BJ (cell line): ENCODE data around the gene ECM1. TPM values are rescaled to one million over a fixed set of nuclear protein-coding genes. Genes with fewer than 3 reads are reported as not detected.

Experiments used
- CTCF ChIA-PET: fragments of 350-600 bp; formaldehyde crosslinking; extraction: SDS; loops from one replicate; lab custom pipeline; 2021; ENCODE audit warnings: antibody characterized with exemption, inconsistent platforms; lab: Yijun Ruan, JAX
- POLR2A ChIA-PET: fragments of 300-600 bp; sonication (Branson Sonifier 250); formaldehyde crosslinking; extraction: SDS; loops from one replicate; lab custom pipeline; 2021; ENCODE audit warnings: antibody characterized with exemption; lab: Charles Lee
- DNase-seq: peaks from one replicate; pipeline ENCODE4 v3.0.0-alpha.2; 2011; ENCODE audit warnings: low read depth
- H3K27me3 ChIP-seq: 2 replicates; pipeline ENCODE4 v1.6.0; 2011; ENCODE audit warnings: low read length; ENCODE audit not compliant: control insufficient read depth, insufficient read depth
- H3K36me3 ChIP-seq: 2 replicates; pipeline ENCODE4 v1.5.1; 2011; ENCODE audit warnings: low read length; ENCODE audit not compliant: control insufficient read depth, insufficient read depth
- H3K4me3 ChIP-seq: 2 replicates; pipeline ENCODE4 v1.5.1; 2011; ENCODE audit warnings: low read depth, mild to moderate bottlenecking, control low read depth, low read length
- polyA plus RNA-seq: library from polyadenylated mRNA; depleted of rRNA; stranded (reverse); fragments of >200 nt; gene quantifications from 2 replicates; pipeline ENCODE4 v1.2.3, GENCODE V29; 2011
- TF ChIP-seq, protein P1 (sequence below): IDR thresholded peaks from 2 replicates; pipeline ENCODE4 v1.5.1; 2011; ENCODE audit warnings: low read depth, mild to moderate bottlenecking, control low read depth, inconsistent platforms, low read length, moderate library complexity; ENCODE audit not compliant: insufficient read depth

The ECM1 gene
- polyA plus RNA-seq, 1 experiment = 204 TPM

DNA sequence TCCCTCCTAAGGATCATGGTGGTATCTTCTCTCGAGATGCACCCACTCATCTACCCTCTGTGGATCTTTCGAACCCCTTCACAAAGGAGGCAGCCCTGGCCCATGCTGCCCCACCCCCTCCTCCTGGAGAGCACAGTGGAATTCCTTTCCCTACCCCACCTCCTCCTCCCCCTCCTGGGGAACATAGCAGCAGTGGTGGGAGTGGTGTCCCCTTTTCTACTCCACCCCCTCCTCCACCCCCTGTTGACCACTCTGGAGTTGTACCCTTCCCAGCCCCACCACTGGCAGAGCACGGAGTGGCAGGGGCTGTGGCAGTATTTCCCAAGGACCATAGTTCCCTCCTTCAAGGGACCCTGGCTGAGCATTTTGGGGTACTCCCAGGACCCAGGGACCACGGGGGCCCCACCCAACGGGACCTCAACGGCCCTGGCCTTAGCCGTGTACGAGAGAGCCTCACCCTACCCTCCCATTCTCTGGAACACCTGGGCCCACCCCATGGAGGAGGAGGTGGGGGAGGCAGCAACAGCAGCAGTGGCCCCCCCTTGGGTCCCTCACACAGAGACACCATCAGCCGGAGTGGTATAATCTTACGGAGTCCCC is 35.2 kb upstream of the ECM1 start:
- H3K27me3 ChIP-seq = no peaks in the 10 kb centered on the region
- TF ChIP-seq, protein P1, sequence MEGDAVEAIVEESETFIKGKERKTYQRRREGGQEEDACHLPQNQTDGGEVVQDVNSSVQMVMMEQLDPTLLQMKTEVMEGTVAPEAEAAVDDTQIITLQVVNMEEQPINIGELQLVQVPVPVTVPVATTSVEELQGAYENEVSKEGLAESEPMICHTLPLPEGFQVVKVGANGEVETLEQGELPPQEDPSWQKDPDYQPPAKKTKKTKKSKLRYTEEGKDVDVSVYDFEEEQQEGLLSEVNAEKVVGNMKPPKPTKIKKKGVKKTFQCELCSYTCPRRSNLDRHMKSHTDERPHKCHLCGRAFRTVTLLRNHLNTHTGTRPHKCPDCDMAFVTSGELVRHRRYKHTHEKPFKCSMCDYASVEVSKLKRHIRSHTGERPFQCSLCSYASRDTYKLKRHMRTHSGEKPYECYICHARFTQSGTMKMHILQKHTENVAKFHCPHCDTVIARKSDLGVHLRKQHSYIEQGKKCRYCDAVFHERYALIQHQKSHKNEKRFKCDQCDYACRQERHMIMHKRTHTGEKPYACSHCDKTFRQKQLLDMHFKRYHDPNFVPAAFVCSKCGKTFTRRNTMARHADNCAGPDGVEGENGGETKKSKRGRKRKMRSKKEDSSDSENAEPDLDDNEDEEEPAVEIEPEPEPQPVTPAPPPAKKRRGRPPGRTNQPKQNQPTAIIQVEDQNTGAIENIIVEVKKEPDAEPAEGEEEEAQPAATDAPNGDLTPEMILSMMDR = no peak
- DNase-seq = no peak
- H3K4me3 ChIP-seq = no peak overlapping the region
- POLR2A ChIA-PET = no interaction called here
- H3K36me3 ChIP-seq = peaks cover 22% of the 10 kb centered on the region
- CTCF ChIA-PET = no interaction called here

DNA sequence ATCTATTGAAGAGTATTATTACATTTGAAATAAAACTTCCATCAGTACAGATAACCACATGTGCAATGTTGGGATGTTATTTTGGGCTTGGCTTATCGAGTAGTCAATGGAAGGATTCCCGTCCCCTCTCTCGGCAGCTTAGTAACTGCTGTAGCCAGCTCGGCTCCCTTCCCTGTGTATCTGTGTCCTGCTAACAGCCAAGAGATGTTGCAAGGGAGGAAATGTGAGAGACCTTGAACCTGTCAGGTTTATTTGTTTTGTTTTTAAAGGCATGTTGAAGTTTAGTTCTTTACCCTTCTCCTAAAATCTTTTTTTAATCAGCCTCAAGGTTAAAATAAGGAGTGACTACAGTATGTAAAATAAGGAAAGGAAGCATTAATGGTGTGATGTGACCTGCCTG is 34.2 kb upstream of the ECM1 start:
- H3K4me3 ChIP-seq = no peak overlapping the region
- no peak for DNase-seq
- TF ChIP-seq, protein P1 = no peak
- H3K27me3 ChIP-seq = no peaks in the 10 kb centered on the region
- H3K36me3 ChIP-seq = peaks cover 22% of the 10 kb centered on the region
- ChIA-PET CTCF (interaction anchor here (0.5 kb wide), 1 partner anchor 522 kb away, joined by 3 read pairs; no protein-coding TSS in a partner anchor), POLR2A (no interaction called here)

DNA sequence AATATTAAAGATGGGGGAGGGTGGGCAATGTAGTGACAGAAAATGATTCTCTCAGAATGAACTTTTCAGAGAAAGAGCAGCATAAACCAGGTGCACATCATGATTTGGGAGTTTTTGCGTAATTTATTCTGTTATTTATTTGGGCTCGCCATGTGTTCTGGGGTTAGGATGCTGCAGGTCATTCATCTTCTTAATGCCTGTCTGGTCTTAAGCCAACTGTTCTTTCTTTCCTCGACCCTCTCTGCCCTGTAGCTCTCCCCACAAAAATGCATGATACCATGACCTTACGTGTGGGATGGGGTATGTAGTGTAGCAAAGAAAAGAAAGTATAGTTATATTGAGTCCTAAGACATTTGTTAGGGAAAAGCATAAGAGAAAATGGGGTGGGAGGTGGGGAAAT is 33.0 kb upstream of the ECM1 start:
- ChIA-PET CTCF (interaction anchor here (0.9 to 1.0 kb wide), 2 partner anchors 10 to 338 kb away, joined by 3 read pairs; no protein-coding TSS in a partner anchor), POLR2A (no interaction called here)
- H3K4me3 ChIP-seq = no peak overlapping the region
- peaks cover 20% of the 10 kb centered on the region for H3K36me3 ChIP-seq
- TF ChIP-seq, protein P1 = no peak
- no peaks in the 10 kb centered on the region for H3K27me3 ChIP-seq
- no peak for DNase-seq

DNA sequence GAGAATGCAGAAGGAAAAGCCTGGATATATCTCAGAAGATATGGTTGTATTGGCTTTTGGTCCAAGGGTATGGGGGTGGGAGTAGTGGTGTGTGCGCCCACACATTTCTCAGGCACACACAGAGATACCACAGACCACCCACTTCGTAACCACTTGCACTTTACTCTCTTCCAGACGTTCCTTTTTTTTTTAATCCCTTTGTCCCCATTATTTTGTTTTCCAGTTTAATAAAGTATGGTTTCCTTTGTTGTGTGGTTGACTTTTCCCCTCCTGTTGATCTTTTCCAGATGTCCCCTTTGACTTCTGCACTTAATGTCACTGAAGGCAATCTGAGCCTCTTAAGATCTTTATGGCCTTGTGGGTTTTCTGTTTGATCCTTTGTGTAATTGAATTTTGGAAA is 31.2 kb upstream of the ECM1 start:
- POLR2A ChIA-PET = interaction anchor here (0.6 kb wide), 1 partner anchor 493 kb away, joined by 8 read pairs; no protein-coding TSS in a partner anchor
- TF ChIP-seq, protein P1 = no peak
- H3K36me3 ChIP-seq = peaks cover 11% of the 10 kb centered on the region
- DNase-seq = no peak
- CTCF ChIA-PET = no interaction called here
- no peak overlapping the region for H3K4me3 ChIP-seq
- no peaks in the 10 kb centered on the region for H3K27me3 ChIP-seq

DNA sequence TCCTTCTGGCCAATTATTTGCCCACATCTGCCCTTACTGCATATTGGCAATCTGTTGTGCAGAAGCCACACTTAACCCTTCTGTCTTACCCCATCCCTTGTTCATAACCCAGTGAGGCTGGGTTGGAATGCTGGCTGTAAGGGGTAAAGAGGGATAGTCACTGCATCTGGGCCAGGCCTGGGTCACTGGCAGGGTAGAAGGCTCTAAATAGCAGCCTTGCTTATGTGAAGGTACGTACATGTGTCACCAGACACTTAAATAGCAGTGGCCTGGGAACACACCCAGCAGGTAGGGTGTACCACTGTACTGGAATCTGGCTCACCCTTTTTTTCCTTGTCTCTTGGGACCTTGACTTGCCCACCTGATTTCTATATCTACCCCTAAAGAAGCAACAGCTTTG is 30.6 kb upstream of the ECM1 start:
- Histone ChIP-seq H3K36me3 (peaks cover 5% of the 10 kb centered on the region), H3K4me3 (no peak overlapping the region), H3K27me3 (no peaks in the 10 kb centered on the region)
- ChIA-PET CTCF (no interaction called here), POLR2A (no interaction called here)
- TF ChIP-seq, protein P1 = no peak
- DNase-seq = no peak
